CD14-positive monocyte (primary cell): Measurements from ENCODE around the gene ZNF91. TPM values are rescaled to one million over a fixed set of nuclear protein-coding genes. Genes with fewer than 3 reads are reported as not detected.
A peak's percentile ranks its signal among the peaks of the same experiment; 100 is the strongest.

Experiments used
- DNase-seq, 3 donors: peaks; one replicate each; pipeline ENCODE4 v3.0.0-alpha.2; 2011 to 2022
- H2AFZ ChIP-seq: 2 replicates; pipeline ENCODE4 v1.6.0; 2012; ENCODE audit warnings: mild to moderate bottlenecking, low read depth, low read length, inconsistent platforms; ENCODE audit not compliant: insufficient read depth, poor library complexity, severe bottlenecking
- H3K27ac ChIP-seq, 2 donors: 1 replicate in 1 of 2; 2 replicates in 1 of 2; pipeline ENCODE4 v1.5.1; 2012 to 2013; ENCODE audit warnings: low read length in 2 of 2, control low read depth in 1 of 2, inconsistent platforms in 1 of 2, low read depth in 1 of 2, mild to moderate bottlenecking in 1 of 2
- H3K27me3 ChIP-seq, 2 donors: one replicate each; pipeline versions ENCODE4 v1.6.0 to v1.6.1; 2011 to 2013; ENCODE audit warnings: low read length in 2 of 2; ENCODE audit not compliant: control insufficient read depth in 2 of 2, insufficient read depth in 2 of 2
- H3K36me3 ChIP-seq, 2 donors: replicated peaks in 1 of 2; 1 replicate in 1 of 2; 2 replicates in 1 of 2; pipeline versions ENCODE4 v1.5.1 to v1.6.1; 2012 to 2013; ENCODE audit warnings: low read length in 2 of 2, control low read depth in 1 of 2, inconsistent platforms in 1 of 2, mild to moderate bottlenecking in 1 of 2; ENCODE audit not compliant: insufficient read depth in 2 of 2, control insufficient read depth in 1 of 2
- H3K4me1 ChIP-seq, 2 donors: 1 replicate in 1 of 2; 2 replicates in 1 of 2; pipeline versions ENCODE4 v1.5.1 to v1.6.1; 2012 to 2013; ENCODE audit warnings: low read length in 2 of 2, control low read depth in 1 of 2, inconsistent platforms in 1 of 2, mild to moderate bottlenecking in 1 of 2, moderate library complexity in 1 of 2; ENCODE audit not compliant: insufficient read depth in 2 of 2, control insufficient read depth in 1 of 2
- H3K4me2 ChIP-seq: replicated peaks from 2 replicates; pipeline ENCODE3; 2012; ENCODE audit warnings: low read length, moderate library complexity, mild to moderate bottlenecking; ENCODE audit not compliant: poor library complexity, severe bottlenecking; ENCODE audit errors: extremely low read depth
- H3K4me3 ChIP-seq, 3 experiments: fragments of 200-600 bp in 1 of 3; sonication (generic) in 1 of 3; replicated peaks in 1 of 3; 1 replicate in 2 of 3; 2 replicates in 1 of 3; pipeline ENCODE4 v1.5.1; 2011 to 2013; ENCODE audit warnings: low read length in 3 of 3, mild to moderate bottlenecking in 3 of 3, control low read depth in 2 of 3, low read depth in 2 of 3, inconsistent platforms in 1 of 3, moderate library complexity in 1 of 3
- H3K79me2 ChIP-seq: 2 replicates; pipeline ENCODE4 v1.6.0; 2012; ENCODE audit warnings: mild to moderate bottlenecking, control low read depth, inconsistent platforms, low read length, moderate library complexity; ENCODE audit not compliant: insufficient read depth
- H3K9ac ChIP-seq: 2 replicates; pipeline ENCODE4 v1.6.0; 2017; ENCODE audit warnings: low read length, mild to moderate bottlenecking; ENCODE audit not compliant: insufficient read depth, poor library complexity, severe bottlenecking
- H3K9me3 ChIP-seq, 2 donors: replicated peaks in 1 of 2; 1 replicate in 1 of 2; 2 replicates in 1 of 2; pipeline versions ENCODE4 v1.5.1 to v1.6.1; 2012 to 2013; ENCODE audit warnings: low read length in 2 of 2, control low read depth in 1 of 2; ENCODE audit not compliant: control insufficient read depth in 1 of 2, insufficient read depth in 1 of 2
- H4K20me1 ChIP-seq: 2 replicates; pipeline ENCODE4 v1.6.0; 2012; ENCODE audit warnings: mild to moderate bottlenecking, low read length, control low read depth, moderate library complexity; ENCODE audit not compliant: insufficient read depth
- H3K27ac Mint-ChIP-seq, 7 donors: one replicate each; pipeline ENCODE4 v1.8.0; 2020; ENCODE audit warnings: mild to moderate bottlenecking in 7 of 7, mixed read lengths in 7 of 7, moderate library complexity in 6 of 7, inconsistent platforms in 2 of 7
- H3K27me3 Mint-ChIP-seq, 3 donors: one replicate each; pipeline ENCODE4 v1.8.0; 2021 to 2022; ENCODE audit warnings: low read depth in 3 of 3, mild to moderate bottlenecking in 3 of 3, mixed read lengths in 3 of 3, moderate library complexity in 3 of 3, inconsistent platforms in 1 of 3
- H3K36me3 Mint-ChIP-seq, 2 donors: one replicate each; pipeline ENCODE4 v1.8.0; 2020; ENCODE audit warnings: mixed read lengths in 2 of 2, inconsistent platforms in 1 of 2, mild to moderate bottlenecking in 1 of 2
- H3K4me1 Mint-ChIP-seq: one replicate; pipeline ENCODE4 v1.8.0; 2020; ENCODE audit warnings: mild to moderate bottlenecking, mixed read lengths
- H3K4me3 Mint-ChIP-seq, 2 donors: one replicate each; pipeline ENCODE4 v1.8.0; 2020; ENCODE audit warnings: mild to moderate bottlenecking in 2 of 2, mixed read lengths in 2 of 2, moderate library complexity in 1 of 2
- H3K9me3 Mint-ChIP-seq, 7 donors: one replicate each; pipeline ENCODE4 v1.8.0; 2020 to 2022; ENCODE audit warnings: mixed read lengths in 7 of 7, mild to moderate bottlenecking in 6 of 7, moderate library complexity in 6 of 7, inconsistent platforms in 2 of 7
- WGBS: methylation state at CpG from one replicate; pipeline ENCODE4 v1.1.5; 2013; ENCODE audit warnings: missing lambda C conversion rate; ENCODE audit not compliant: insufficient coverage; 5-methylcytosine and 5-hydroxymethylcytosine counted together
- intact Hi-C, 2 donors: fragments of 100-400 bp; cut with micrococcal nuclease; formaldehyde crosslinking; loops; one replicate each; pipeline versions ENCODE4 v1.15.0 to v1.15.1; 2023
- polyA plus RNA-seq, 3 donors: library from polyadenylated mRNA; depleted of rRNA in 1 of 3; unstranded in 2 of 3; stranded (reverse) in 1 of 3; fragments of 300-500 nt in 2 of 3; fragments of >200 nt in 1 of 3; fragmentation: Illumina TruSeq in 2 of 3; gene quantifications; 1 replicate in 2 of 3; 2 replicates in 1 of 3; pipeline ENCODE4 v1.2.3, GENCODE V29; 2012 to 2021
- TF ChIP-seq, protein P1 (sequence below): fragments of 200-600 bp; IDR thresholded peaks from one replicate; pipeline ENCODE4 v1.8.0; 2022; ENCODE audit warnings: antibody characterized with exemption, mild to moderate bottlenecking

Gene ZNF91
- polyA plus RNA-seq, 3 donors = 3.5 to 5.5 (median 4.9) TPM

DNA sequence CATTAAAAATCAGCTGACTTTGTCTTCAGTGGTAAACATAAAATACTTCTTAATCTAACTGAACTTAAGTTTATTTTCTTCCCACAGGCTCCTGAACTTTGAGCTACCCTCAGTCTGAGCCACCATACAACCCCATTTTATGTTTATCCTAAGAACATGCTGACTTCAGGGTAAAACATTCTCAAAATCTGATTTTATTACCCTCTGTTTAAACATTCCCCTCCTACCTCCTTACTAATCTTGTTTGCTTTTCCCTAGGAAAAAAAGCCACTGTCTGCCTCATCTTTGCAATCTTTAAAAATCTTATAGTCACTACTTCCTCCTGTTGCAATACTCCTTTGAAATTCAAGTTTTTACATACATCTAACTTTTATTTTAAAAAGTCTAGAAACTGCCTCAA, 4.0 kb downstream of the ZNF91 start:
- peaks cover 8 to 9% of the 10 kb centered on the region in 2 donors for H3K4me1 ChIP-seq
- Mint-ChIP-seq H3K4me1 (peaks cover 10% of the 10 kb centered on the region), H3K4me3 (no peak overlapping the region), H3K27me3 (no peaks in the 10 kb centered on the region), H3K9me3 (peaks cover 35 to 72% (median 69%) of the 10 kb centered on the region in 7 donors), H3K36me3 (peaks cover 45 to 68% of the 10 kb centered on the region in 2 donors), H3K27ac (peak overlapping the region in 1 of 7 donors; percentile 25)
- H2AFZ ChIP-seq = no peak overlapping the region
- no peaks in the 10 kb centered on the region for H3K27me3 ChIP-seq
- no peak overlapping the region for H3K4me3 ChIP-seq
- H3K4me2 ChIP-seq = no peak overlapping the region
- peaks cover 54 to 72% of the 10 kb centered on the region in 2 donors for H3K9me3 ChIP-seq
- no peak overlapping the region for H3K27ac ChIP-seq
- H3K79me2 ChIP-seq = peaks cover 73% of the 10 kb centered on the region
- intact Hi-C loops = loop anchor here in 1 of 2 donors (10.0 kb wide), 1 partner anchor 136 kb away; the partner anchor contains the start of gene ZNF724
- peaks cover 0 to 56% of the 10 kb centered on the region in 2 donors for H3K36me3 ChIP-seq
- no peak overlapping the region for H3K9ac ChIP-seq
- H4K20me1 ChIP-seq = no peaks in the 10 kb centered on the region
- TF ChIP-seq, protein P1, sequence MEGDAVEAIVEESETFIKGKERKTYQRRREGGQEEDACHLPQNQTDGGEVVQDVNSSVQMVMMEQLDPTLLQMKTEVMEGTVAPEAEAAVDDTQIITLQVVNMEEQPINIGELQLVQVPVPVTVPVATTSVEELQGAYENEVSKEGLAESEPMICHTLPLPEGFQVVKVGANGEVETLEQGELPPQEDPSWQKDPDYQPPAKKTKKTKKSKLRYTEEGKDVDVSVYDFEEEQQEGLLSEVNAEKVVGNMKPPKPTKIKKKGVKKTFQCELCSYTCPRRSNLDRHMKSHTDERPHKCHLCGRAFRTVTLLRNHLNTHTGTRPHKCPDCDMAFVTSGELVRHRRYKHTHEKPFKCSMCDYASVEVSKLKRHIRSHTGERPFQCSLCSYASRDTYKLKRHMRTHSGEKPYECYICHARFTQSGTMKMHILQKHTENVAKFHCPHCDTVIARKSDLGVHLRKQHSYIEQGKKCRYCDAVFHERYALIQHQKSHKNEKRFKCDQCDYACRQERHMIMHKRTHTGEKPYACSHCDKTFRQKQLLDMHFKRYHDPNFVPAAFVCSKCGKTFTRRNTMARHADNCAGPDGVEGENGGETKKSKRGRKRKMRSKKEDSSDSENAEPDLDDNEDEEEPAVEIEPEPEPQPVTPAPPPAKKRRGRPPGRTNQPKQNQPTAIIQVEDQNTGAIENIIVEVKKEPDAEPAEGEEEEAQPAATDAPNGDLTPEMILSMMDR = no peak
- no peak for DNase-seq

DNA sequence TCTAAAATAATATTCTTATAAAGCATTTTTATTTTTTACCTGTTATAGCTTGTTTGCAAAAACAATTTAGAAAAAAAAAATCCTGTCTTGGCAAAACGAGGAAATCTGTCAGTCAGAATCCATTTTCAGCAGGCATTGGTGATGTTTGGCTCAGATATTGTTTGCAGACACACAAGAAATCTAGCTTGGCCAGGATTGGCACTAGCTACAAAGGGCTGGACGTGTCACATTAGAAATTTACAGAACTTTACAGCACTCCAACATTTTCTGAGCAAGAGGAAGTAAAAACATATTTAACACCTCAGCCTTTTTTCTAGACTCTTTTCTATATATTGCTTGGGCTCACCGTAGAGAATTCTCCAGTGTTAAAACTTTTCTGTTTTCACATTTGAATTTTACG, 9.9 kb downstream of the ZNF91 start:
- Mint-ChIP-seq H3K27ac (no peak overlapping the region), H3K4me1 (no peaks in the 10 kb centered on the region), H3K36me3 (peaks cover 63 to 81% of the 10 kb centered on the region in 2 donors), H3K27me3 (no peaks in the 10 kb centered on the region), H3K4me3 (no peak overlapping the region), H3K9me3 (peaks cover 51 to 85% (median 83%) of the 10 kb centered on the region in 7 donors)
- Histone ChIP-seq H2AFZ (no peak overlapping the region), H4K20me1 (no peaks in the 10 kb centered on the region), H3K4me3 (peak overlapping the region in 1 of 3 experiments; percentile 38), H3K9me3 (peaks cover 64 to 97% of the 10 kb centered on the region in 2 donors), H3K79me2 (peaks cover 82% of the 10 kb centered on the region), H3K27ac (no peak overlapping the region), H3K9ac (no peak overlapping the region), H3K4me1 (no peaks in the 10 kb centered on the region), H3K36me3 (peaks cover 13 to 91% of the 10 kb centered on the region in 2 donors), H3K27me3 (no peaks in the 10 kb centered on the region), H3K4me2 (no peak overlapping the region)
- TF ChIP-seq, protein P1 = no peak
- DNase-seq = no peak
- WGBS = 100% methylated on average over 2 of the region's 4 CpGs
- intact Hi-C loops = no loop called here
